Parathyroid adenoma (tissue), 2 donors: ENCODE results near the gene USF2.

Experiments
- H2AFZ ChIP-seq: fragments of 300-600 bp; sonication (generic); one replicate; pipeline ENCODE4 v1.7.0; 2017; ENCODE audit warnings: antibody characterized with exemption, mild to moderate bottlenecking
- H3K27ac ChIP-seq: fragments of 300-600 bp; sonication (generic); one replicate; pipeline ENCODE4 v1.7.0; 2017
- H3K27me3 ChIP-seq: fragments of 300-600 bp; sonication (generic); one replicate; pipeline ENCODE4 v1.7.0; 2017; ENCODE audit warnings: low read length; ENCODE audit not compliant: control insufficient read depth, insufficient read depth
- H3K36me3 ChIP-seq: fragments of 300-600 bp; sonication (generic); one replicate; pipeline ENCODE4 v1.7.0; 2017; ENCODE audit warnings: low read length; ENCODE audit not compliant: control insufficient read depth, insufficient read depth
- H3K4me1 ChIP-seq: fragments of 300-600 bp; sonication (generic); one replicate; pipeline ENCODE4 v1.7.0; 2017; ENCODE audit warnings: control low read depth
- H3K4me2 ChIP-seq: fragments of 300-600 bp; sonication (generic); one replicate; pipeline ENCODE4 v1.7.0; 2017; ENCODE audit warnings: low read length
- H3K4me3 ChIP-seq: fragments of 300-600 bp; sonication (generic); one replicate; pipeline ENCODE4 v1.7.0; 2017; ENCODE audit warnings: low read depth, low read length
- H3K79me2 ChIP-seq: fragments of 300-600 bp; sonication (generic); one replicate; pipeline ENCODE4 v1.7.0; 2017; ENCODE audit warnings: control low read depth
- H3K9ac ChIP-seq: fragments of 300-600 bp; sonication (generic); one replicate; pipeline ENCODE4 v1.7.0; 2017; ENCODE audit warnings: mild to moderate bottlenecking
- H3K9me3 ChIP-seq: fragments of 300-600 bp; sonication (generic); one replicate; pipeline ENCODE4 v1.7.0; 2017; ENCODE audit warnings: low read length; ENCODE audit not compliant: control insufficient read depth
- TF ChIP-seq, protein P1 (sequence below): fragments of 300-600 bp; sonication (generic); IDR thresholded peaks from one replicate; pipeline ENCODE4 v1.7.0; 2017; ENCODE audit warnings: antibody characterized with exemption, mild to moderate bottlenecking
- donor health status: primary hyperparathyroidism.

USF2 gene

DNA sequence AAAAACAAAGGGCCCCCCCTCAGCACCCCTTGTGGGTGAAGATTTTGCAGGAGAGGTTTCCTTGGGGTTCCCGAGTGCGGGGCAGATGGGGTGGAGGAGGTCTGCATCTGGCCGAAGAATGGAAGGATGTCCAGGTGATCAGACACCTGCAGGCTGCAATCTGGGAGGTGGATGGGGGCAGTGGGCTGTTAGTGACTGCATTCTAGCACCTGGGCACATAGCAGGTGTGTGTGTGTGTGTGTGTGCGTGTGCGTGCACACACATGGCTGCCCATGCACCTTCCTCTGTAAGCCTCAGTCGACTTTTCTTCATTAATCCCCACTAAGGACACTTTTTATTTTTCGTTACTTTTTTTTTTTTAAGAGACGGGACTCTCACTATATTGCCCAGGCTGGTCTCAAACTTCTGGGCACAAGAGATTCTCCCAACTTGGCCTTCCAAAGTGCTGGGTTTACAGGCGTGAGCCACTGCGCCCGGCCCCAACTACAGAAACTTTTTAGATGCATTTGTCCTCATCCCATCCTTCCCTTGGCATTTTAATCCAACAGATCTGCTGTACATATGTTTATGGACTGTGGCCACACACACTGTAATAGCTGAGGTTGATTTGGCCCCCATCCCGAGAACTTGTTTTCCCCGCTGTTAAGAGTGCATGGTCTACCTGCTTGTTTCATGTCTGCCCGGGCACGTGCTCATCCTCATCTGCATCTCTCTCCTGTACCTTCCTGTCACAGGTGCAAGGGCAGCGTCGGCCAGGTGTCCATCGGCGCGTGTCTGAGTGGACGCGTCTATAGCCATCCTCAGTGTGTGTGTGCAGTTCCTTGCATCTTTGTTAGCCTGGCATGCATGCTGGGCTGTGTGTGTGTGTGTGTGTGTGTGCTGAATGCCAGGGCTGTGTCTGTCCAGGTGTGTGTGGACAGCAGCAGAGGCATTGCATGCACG lies 23.9 kb downstream of the USF2 start:
- Histone ChIP-seq H3K9me3 (no peaks in the 10 kb centered on the region), H3K79me2 (no peaks in the 10 kb centered on the region), H3K27ac (no peak overlapping the region), H3K4me2 (no peak overlapping the region), H3K4me1 (peaks cover 6% of the 10 kb centered on the region), H3K9ac (no peak overlapping the region), H3K4me3 (no peak overlapping the region), H3K36me3 (no peaks in the 10 kb centered on the region), H2AFZ (no peak overlapping the region), H3K27me3 (no peaks in the 10 kb centered on the region)
- TF ChIP-seq, protein P1, sequence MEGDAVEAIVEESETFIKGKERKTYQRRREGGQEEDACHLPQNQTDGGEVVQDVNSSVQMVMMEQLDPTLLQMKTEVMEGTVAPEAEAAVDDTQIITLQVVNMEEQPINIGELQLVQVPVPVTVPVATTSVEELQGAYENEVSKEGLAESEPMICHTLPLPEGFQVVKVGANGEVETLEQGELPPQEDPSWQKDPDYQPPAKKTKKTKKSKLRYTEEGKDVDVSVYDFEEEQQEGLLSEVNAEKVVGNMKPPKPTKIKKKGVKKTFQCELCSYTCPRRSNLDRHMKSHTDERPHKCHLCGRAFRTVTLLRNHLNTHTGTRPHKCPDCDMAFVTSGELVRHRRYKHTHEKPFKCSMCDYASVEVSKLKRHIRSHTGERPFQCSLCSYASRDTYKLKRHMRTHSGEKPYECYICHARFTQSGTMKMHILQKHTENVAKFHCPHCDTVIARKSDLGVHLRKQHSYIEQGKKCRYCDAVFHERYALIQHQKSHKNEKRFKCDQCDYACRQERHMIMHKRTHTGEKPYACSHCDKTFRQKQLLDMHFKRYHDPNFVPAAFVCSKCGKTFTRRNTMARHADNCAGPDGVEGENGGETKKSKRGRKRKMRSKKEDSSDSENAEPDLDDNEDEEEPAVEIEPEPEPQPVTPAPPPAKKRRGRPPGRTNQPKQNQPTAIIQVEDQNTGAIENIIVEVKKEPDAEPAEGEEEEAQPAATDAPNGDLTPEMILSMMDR: no peak

DNA sequence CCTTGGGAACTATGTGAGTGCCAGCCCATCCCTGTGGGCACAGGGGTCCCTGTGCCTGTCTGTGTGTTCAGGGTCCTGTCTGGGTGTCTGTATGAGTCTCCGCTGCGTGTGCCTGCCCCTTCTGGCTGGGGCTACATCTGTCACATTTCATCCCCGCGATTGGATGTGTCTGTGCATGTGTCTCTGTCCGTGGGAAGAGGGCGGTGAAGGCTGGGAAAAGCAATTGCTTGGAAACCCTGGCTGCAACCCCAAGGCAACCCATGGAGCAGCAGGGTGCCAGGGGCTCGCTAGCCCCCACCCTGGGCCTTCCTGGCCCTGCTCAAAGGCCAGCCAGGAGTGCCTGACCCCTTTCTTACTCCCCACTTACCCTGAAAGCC lies 24.6 kb downstream of the USF2 start:
- TF ChIP-seq, protein P1: no peak
- H3K36me3 ChIP-seq: no peaks in the 10 kb centered on the region
- no peaks in the 10 kb centered on the region for H3K79me2 ChIP-seq
- no peak overlapping the region for H2AFZ ChIP-seq
- no peak overlapping the region for H3K9ac ChIP-seq
- H3K4me1 ChIP-seq: peaks cover 6% of the 10 kb centered on the region
- no peaks in the 10 kb centered on the region for H3K27me3 ChIP-seq
- no peaks in the 10 kb centered on the region for H3K9me3 ChIP-seq
- H3K27ac ChIP-seq: no peak overlapping the region
- H3K4me2 ChIP-seq: no peak overlapping the region
- H3K4me3 ChIP-seq: no peak overlapping the region

DNA sequence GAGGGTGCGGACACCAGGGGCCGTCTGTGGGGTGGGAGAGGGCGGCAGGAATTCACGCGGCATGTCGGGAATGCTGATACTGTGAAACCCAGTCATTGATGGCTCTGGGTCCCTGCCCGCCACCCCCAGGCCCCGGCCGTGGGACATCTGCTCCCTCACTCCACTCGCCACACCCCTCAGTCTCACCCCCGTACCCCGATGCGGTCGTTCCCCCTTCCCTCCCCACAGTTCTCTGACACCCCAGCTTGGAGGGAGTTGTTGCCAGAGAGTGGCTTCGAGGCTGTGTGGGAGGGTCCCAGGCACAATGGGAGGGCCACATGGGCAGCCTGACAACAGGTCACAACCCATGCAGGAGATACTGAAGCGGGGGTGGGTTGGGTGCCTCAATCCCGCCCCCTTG lies 25.0 kb downstream of the USF2 start:
- TF ChIP-seq, protein P1: no peak
- H3K79me2 ChIP-seq: no peaks in the 10 kb centered on the region
- no peak overlapping the region for H3K4me3 ChIP-seq
- H3K36me3 ChIP-seq: no peaks in the 10 kb centered on the region
- H3K4me1 ChIP-seq: peaks cover 6% of the 10 kb centered on the region
- H3K4me2 ChIP-seq: no peak overlapping the region
- no peaks in the 10 kb centered on the region for H3K27me3 ChIP-seq
- no peaks in the 10 kb centered on the region for H3K9me3 ChIP-seq
- H3K27ac ChIP-seq: no peak overlapping the region
- H2AFZ ChIP-seq: no peak overlapping the region
- H3K9ac ChIP-seq: no peak overlapping the region

DNA sequence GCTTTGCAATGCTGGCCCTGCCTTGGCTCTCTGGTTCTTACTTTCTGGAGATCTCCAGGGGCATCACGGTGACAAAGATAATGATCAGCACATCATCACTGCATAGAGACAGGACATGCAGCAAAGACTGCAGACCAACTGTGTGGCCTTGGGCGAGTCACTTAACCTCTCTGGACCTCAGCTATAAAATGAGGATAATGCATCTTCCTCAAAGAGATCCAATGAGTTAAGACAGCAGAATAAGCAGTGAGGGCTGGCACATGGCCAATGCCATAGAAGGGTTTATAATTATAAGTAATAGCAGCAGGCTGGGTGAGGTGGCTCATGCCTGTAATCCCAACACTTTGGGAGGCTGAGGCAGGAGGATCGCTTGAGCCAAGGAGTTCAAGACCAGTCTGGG lies 25.6 kb downstream of the USF2 start:
- TF ChIP-seq, protein P1: no peak
- Histone ChIP-seq H3K27ac (no peak overlapping the region), H3K79me2 (no peaks in the 10 kb centered on the region), H3K4me1 (peaks cover 6% of the 10 kb centered on the region), H3K4me3 (no peak overlapping the region), H3K9ac (no peak overlapping the region), H2AFZ (no peak overlapping the region), H3K9me3 (no peaks in the 10 kb centered on the region), H3K4me2 (no peak overlapping the region), H3K36me3 (no peaks in the 10 kb centered on the region), H3K27me3 (no peaks in the 10 kb centered on the region)
